T-helper 9 cell (primary cell): Measurements from ENCODE around the gene SARS2.
A peak's percentile ranks its signal among the peaks of the same experiment; 100 is the strongest.
"Not testable (repeated sequence)": the region's sequence is repeated elsewhere in the genome, so short reads cannot be mapped to it uniquely, and the experiment has no call there.

Source experiments
- DNase-seq: peaks from one replicate; pipeline ENCODE4 v3.0.0-alpha.2; 2020

The SARS2 gene

DNA sequence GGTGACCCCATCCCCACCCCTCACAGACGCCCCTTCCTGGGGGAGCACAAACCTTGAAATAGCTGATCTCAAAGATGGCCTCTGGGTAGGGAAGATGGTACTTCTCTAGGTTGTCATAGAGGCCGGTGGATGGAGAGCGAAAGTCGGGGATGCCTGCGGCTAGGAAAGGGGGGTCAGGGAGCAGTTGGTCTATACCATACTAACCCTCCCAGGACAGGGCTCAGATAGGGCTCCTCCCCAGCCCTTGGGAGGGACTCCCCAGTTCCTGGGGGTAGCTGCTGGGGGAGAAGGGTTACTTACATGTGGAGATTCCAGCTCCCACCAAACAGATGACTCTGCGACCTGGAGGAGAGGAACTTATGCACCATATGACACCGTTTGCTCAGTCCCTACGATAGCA is 40.8 kb downstream of the SARS2 start:
- DNase-seq = no peak

- no peak for DNase-seq
These were observed 41.7 kb downstream of the SARS2 start for GRCh38 chr19:38888876-38889275.

- not testable (repeated sequence) for DNase-seq
These were observed 45.9 kb downstream of the SARS2 start for GRCh38 chr19:38884691-38885090.

- no peak for DNase-seq
These were observed 47.3 kb downstream of the SARS2 start for GRCh38 chr19:38883286-38883685.

- no peak for DNase-seq
These were observed 49.5 kb downstream of the SARS2 start for GRCh38 chr19:38880882-38881609.

GRCh38 chr19:38880076-38880881 is 50.3 kb downstream of the SARS2 start:
- no peak for DNase-seq

GRCh38 chr19:38879400-38879751 is 51.2 kb downstream of the SARS2 start:
- DNase-seq = no peak

GRCh38 chr19:38878575-38879399 is 51.8 kb downstream of the SARS2 start:
- DNase-seq = no peak

DNA sequence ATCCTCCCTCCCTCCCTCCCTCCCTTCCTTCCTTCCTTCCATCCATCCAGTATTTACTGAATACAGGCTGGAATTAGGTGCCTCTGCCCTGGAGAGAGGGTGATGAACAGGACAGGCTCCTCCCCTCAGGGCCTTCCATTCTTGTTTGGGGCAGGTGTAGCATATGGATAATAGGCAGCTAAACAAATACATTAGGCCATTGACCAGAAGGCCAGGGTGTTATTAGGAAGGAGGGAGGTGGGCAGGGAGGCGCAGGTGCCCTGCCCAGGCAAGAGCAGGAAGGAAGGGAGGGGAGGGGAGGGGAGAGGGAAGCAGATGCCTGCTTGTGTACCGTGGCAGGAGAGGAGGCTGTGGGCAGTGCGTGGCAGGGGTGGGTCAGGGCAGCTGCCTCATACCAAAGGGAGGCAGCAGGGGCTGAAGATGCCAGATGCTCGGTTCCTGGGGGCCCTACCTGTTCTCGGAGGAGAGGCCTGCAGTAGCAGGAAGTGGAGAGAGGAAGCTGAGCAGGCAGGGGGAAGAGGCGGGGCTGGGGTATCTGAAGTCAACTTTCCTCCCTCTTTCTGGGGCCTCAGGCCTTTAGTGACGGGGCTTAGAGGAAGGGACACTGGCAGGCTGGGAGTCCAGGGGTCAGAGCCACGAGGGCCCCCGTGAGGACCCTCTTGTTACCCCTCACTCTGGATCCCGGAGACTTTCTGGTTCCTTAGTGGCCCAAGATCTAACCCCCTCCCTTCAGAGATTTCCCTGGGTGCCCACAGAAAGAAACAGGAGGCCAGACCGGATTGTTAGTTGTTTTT is 52.6 kb downstream of the SARS2 start, which contains the start of gene RINL:
TSS of gene RINL (minus strand) at position 495 of the 794 bp plus-strand sequence. CDS start 1,533 bp downstream, outside the sequence.
- peak; percentile 48 for DNase-seq

GRCh38 chr19:38875656-38876395 is 54.7 kb downstream of the SARS2 start:
- DNase-seq = no peak

DNA sequence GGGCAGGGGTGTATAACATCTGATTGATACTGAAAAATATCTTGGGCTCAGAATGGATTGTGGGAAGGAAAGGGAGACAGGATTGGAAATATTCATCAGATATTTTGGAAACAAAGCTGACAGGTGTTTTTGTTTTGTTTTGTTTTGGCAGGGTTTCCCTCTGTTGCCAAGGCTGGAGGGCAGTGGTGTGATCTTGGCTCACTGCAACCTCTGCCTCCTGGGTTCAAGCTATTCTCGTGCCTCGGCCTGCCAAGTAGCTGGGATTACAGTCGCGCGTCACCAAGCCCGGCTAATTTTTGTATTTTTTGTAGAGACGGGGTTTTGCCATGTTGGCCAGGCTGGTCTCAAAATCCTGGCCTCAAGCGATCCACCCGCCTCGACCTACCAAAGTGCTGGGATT is 57.2 kb downstream of the SARS2 start:
- DNase-seq = not testable (repeated sequence)

GRCh38 chr19:38870612-38871011 is 60.0 kb downstream of the SARS2 start:
- DNase-seq = no peak

DNA sequence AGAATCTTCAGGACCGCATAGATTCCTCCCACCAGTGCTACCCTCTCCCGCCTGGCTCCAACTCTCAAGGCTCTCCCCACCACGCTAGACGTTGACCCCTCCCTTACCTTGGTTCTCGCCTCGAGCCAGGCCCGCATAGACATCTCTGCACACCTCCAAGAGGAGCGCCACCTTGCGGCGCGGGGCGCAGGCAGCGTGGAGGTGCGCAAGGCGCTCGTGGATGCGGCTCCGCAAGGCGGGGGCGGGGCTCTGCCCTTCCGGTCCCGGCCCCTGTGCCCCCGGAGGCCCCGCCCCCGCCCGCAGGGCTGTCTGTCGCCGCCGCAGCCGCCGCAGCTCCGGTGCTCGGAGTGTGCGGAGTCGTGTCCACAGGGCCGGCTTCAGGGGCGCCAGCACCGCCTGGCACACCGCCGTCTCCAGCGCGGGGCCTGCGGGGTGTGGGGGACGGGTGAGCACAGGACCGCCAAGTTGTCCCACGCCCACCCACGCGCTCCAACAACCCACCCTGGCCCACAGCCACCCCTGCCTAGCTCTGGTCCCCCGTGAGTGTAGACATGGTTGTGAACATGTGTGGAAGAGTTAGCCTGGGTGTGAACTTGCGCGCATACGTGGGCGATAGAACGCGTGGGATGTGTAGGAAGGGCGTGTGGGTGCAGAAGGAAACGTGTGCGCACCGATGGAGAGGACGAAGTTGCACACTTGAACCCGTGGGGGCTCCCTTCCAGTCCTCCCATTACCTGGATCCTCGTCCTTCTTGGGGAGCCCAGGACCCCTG is 60.5 kb downstream of the SARS2 start:
- peak; percentile 92 for DNase-seq

DNA sequence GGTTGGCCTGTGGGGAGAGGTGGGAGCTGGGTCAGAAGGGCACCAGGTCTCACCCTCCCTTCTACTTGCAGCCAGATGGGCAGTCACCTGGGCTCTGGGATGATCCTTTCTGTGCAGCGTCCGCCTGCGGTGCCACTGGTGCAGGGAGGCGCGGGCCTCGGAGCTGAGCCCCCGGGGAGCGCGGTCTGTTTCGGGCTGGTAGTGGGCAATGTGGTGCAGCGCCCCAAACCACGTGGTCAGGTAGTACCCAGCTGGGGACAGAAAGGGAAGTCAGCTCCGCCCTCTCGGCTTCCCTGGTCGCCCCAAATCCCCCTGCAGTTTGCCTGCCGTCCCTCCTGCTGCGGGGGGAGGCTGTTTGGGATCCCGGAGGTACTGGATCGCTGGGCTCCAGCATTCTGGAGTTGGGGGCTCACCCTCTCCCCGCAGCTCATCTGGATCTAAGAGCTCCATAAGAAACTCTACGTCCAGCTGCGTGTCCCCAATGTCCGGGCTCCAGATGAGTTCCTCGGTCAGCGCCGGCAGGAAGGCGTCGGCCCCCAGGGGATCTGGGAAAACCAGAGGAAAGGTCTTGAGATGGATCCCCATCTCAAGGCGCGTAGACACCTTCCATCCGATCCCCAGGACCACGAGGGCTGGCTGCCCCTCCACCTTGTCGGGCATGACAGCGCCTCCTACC is 61.3 kb downstream of the SARS2 start:
- no peak for DNase-seq

DNA sequence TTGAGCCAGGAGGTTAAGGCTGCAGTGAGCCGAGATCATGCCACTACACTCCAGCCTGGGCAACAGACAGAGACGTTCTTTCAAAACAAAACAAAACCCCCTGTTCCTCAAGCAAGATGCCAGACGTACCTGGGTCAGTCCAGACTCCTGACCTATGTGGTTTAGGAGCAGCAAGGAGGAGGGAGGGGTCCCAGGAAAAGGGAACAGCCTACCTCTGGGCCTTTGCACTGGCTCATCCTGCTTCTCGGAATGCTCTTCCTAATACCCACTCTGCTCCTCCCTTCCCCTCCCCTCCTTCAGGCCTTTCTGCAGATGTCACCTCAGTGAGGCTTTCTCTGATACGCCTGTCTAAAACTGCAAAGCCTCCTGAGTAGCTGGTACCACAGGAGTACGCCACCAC is 62.0 kb downstream of the SARS2 start:
- DNase-seq = no peak

GRCh38 chr19:38867171-38867780 is 63.3 kb downstream of the SARS2 start:
- no peak for DNase-seq
